ENCODE results near the gene CDKAL1.

Gene CDKAL1

DNA sequence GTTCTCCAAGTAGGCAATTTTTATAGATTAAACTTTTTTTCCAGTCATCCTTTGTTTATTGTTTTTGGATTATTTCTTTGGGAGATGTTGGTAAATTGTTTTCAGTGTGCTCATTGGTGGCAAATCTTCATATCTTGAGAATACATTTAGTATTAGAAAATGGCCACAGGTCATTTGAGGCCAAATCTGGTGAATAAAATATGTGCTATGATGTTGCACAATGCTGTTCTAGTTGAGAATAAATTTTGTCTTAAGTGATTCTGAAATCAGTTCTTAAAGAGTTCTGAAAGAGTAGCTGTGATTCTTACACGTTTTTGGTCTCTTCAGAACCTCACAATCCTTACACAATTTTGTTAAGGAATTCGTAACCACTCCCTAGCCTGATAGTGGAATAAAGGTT is 20.1 kb downstream of the CDKAL1 start:
- Histone ChIP-seq H3K4me3 (ENCODE audit: low read length) (no peak overlapping the region), H3K27ac (ENCODE audit: low read length) (no peak overlapping the region), H3K4me1 (ENCODE audit: control insufficient read depth, insufficient read depth, low read length) (no peaks in the 10 kb centered on the region), H3K36me3 (ENCODE audit: control insufficient read depth, insufficient read depth, low read length) (no peaks in the 10 kb centered on the region), H3K27me3 (ENCODE audit: control insufficient read depth, insufficient read depth, low read length) (no peaks in the 10 kb centered on the region), H3K9me3 (ENCODE audit: control insufficient read depth, insufficient read depth, low read length) (no peaks in the 10 kb centered on the region)
- WGBS (ENCODE audit: insufficient coverage, insufficient read length): no CpG with 5 or more reads among the region's 2 CpGs
- no peak for DNase-seq (ENCODE audit: low read depth, low spot score)

DNA sequence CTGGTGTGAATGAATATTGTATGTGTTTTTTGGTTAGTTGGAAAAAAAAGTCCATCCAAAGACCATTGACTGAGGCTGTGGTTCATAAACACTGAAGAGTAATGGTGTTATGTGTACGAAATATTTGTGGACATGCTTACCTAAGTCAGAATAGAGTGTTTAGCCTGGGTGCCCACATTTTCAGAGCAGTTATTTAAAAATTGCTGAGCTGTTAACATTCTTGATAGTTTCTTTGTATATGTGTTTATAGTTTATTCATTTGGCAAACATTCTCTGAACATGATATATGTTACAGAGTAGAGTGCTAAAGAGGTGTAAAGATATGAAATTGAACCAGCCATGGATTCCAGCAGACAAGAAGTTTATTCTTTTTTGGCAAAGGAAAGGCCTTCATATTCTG is 20.6 kb downstream of the CDKAL1 start:
- no peak for DNase-seq (ENCODE audit: low read depth, low spot score)
- Histone ChIP-seq H3K27ac (ENCODE audit: low read length) (no peak overlapping the region), H3K4me1 (ENCODE audit: control insufficient read depth, insufficient read depth, low read length) (no peaks in the 10 kb centered on the region), H3K27me3 (ENCODE audit: control insufficient read depth, insufficient read depth, low read length) (no peaks in the 10 kb centered on the region), H3K4me3 (ENCODE audit: low read length) (no peak overlapping the region), H3K36me3 (ENCODE audit: control insufficient read depth, insufficient read depth, low read length) (no peaks in the 10 kb centered on the region), H3K9me3 (ENCODE audit: control insufficient read depth, insufficient read depth, low read length) (no peaks in the 10 kb centered on the region)
- no CpG with 5 or more reads among the region's 1 CpG for WGBS (ENCODE audit: insufficient coverage, insufficient read length)

DNA sequence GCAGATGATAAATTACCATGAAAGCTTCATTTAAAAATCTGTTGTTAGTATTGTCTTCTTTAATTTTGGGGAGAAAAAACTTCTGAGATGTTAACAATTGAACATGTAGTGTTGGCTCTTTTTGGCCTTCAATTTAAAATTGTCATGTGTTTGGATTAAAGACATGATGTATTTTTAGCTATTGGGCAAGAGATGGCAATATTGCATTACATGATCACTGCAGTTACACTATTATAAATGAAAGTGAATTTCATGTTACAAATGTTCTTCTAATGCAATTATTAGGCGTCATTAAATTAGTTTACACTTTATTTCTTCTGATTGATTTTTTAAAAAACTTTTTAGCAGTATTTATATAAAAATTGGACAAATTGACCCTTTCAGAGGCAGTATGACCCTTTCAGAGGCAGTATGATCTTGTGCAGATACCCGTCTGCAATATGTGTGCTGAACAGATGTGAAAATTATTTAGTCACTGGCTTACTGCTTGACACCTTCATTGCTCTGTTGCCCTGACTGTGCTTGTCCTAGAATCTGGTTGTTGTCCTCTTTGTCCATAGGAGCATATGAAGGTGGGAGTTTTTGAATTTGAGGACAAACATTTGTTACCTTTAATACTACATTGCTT is 25.8 kb downstream of the CDKAL1 start:
- H3K4me1 ChIP-seq (ENCODE audit: control insufficient read depth, insufficient read depth, low read length): no peaks in the 10 kb centered on the region
- H3K27ac ChIP-seq (ENCODE audit: low read length): no peak overlapping the region
- no peak overlapping the region for H3K4me3 ChIP-seq (ENCODE audit: low read length)
- no peaks in the 10 kb centered on the region for H3K36me3 ChIP-seq (ENCODE audit: control insufficient read depth, insufficient read depth, low read length)
- no peaks in the 10 kb centered on the region for H3K9me3 ChIP-seq (ENCODE audit: control insufficient read depth, insufficient read depth, low read length)
- no CpG with 5 or more reads among the region's 2 CpGs for WGBS (ENCODE audit: insufficient coverage, insufficient read length)
- H3K27me3 ChIP-seq (ENCODE audit: control insufficient read depth, insufficient read depth, low read length): no peaks in the 10 kb centered on the region
- DNase-seq (ENCODE audit: low read depth, low spot score): no peak

DNA sequence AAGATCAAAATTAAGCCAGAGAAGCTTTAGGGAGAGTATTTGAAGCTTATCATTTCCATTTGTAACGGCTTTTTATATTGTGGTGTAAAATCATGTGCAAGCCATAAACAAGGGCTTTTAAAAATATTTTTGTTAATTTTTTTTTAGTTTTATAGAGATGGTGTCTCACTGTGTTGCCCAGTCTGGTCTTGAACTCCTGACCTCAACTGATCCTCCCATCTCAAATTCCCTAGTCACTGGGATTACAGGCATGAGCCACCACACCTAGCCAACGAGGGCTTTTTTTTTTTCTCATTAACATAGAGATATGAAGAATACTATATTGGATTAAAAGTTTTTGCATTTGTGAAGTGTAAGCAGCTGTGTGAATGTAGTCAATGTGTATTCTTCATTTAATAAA is 29.1 kb downstream of the CDKAL1 start:
- 100% methylated on average over 1 of the region's 2 CpGs for WGBS (ENCODE audit: insufficient coverage, insufficient read length)
- H3K4me1 ChIP-seq (ENCODE audit: control insufficient read depth, insufficient read depth, low read length): no peaks in the 10 kb centered on the region

DNA sequence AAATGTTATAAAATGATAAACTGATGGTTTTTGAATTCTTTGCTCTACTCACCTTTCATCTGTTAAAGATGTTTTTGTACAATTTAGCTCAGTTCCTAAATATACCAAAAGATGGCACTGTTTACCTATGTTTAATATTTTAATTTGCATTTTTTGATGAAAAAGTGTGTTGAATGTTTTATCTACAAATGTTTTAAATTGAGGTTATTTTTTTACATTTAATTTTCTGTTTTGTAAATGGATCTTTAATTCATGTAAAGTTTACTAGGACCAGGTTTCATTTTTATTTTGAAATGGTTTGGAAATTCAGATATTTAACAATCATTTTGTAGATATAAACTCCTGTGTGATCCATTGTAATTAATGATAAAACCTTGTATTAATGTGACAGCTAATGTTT is 30.0 kb downstream of the CDKAL1 start:
- Histone ChIP-seq H3K4me3 (ENCODE audit: low read length) (no peak overlapping the region), H3K4me1 (ENCODE audit: control insufficient read depth, insufficient read depth, low read length) (no peaks in the 10 kb centered on the region), H3K27me3 (ENCODE audit: control insufficient read depth, insufficient read depth, low read length) (no peaks in the 10 kb centered on the region), H3K27ac (ENCODE audit: low read length) (no peak overlapping the region), H3K36me3 (ENCODE audit: control insufficient read depth, insufficient read depth, low read length) (no peaks in the 10 kb centered on the region), H3K9me3 (ENCODE audit: control insufficient read depth, insufficient read depth, low read length) (no peaks in the 10 kb centered on the region)
- DNase-seq (ENCODE audit: low read depth, low spot score): no peak

More for the DNA sequence above, 29.1 kb downstream of the CDKAL1 start:
- H3K9me3 ChIP-seq (ENCODE audit: control insufficient read depth, insufficient read depth, low read length): no peaks in the 10 kb centered on the region
- H3K4me3 ChIP-seq (ENCODE audit: low read length): no peak overlapping the region
- no peak overlapping the region for H3K27ac ChIP-seq (ENCODE audit: low read length)
- H3K27me3 ChIP-seq (ENCODE audit: control insufficient read depth, insufficient read depth, low read length): no peaks in the 10 kb centered on the region
- no peaks in the 10 kb centered on the region for H3K36me3 ChIP-seq (ENCODE audit: control insufficient read depth, insufficient read depth, low read length)
- DNase-seq (ENCODE audit: low read depth, low spot score): no peak

DNA sequence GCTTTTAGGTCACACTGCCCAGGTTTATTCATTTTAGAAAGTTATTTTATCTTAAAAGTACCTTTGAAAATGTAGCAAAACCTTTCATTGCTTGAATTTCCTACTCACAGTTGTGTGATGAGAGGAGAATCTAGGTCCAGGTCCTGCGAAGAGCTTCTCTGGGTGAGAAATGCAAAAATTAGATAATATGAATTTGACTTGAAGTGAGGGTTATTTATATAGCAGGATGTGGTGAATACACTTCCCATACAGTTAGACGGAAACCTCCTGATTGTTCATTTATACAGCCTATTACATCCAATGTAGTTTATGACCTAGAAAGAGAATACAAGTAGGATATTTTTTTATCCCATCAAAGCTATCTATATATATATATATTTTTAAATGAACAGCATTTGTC is 30.5 kb downstream of the CDKAL1 start:
- Histone ChIP-seq H3K9me3 (ENCODE audit: control insufficient read depth, insufficient read depth, low read length) (no peaks in the 10 kb centered on the region), H3K4me3 (ENCODE audit: low read length) (no peak overlapping the region), H3K27me3 (ENCODE audit: control insufficient read depth, insufficient read depth, low read length) (no peaks in the 10 kb centered on the region), H3K36me3 (ENCODE audit: control insufficient read depth, insufficient read depth, low read length) (no peaks in the 10 kb centered on the region), H3K4me1 (ENCODE audit: control insufficient read depth, insufficient read depth, low read length) (no peaks in the 10 kb centered on the region), H3K27ac (ENCODE audit: low read length) (no peak overlapping the region)
- no peak for DNase-seq (ENCODE audit: low read depth, low spot score)
- WGBS (ENCODE audit: insufficient coverage, insufficient read length): no CpG with 5 or more reads among the region's 2 CpGs

DNA sequence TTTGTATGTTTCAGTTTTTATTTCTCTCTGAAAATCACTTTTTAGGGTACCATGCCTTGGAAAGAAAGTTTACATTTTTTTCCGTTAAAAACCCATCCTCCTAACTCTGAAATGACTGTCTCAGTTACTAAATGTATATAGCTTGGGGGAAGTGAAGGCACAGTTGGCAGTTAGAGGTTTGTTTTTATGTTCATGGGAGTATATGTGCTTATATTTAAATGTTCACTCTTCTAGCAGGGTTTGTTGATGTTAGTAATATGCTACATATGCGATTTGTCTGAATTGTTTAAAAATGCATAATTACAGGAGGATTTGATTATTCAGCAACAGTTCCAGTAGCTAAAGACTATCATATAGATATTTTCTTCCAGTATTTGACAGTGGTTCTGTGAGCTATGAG is 31.1 kb downstream of the CDKAL1 start:
- Histone ChIP-seq H3K27me3 (ENCODE audit: control insufficient read depth, insufficient read depth, low read length) (no peaks in the 10 kb centered on the region), H3K36me3 (ENCODE audit: control insufficient read depth, insufficient read depth, low read length) (no peaks in the 10 kb centered on the region), H3K4me3 (ENCODE audit: low read length) (no peak overlapping the region), H3K4me1 (ENCODE audit: control insufficient read depth, insufficient read depth, low read length) (no peaks in the 10 kb centered on the region), H3K9me3 (ENCODE audit: control insufficient read depth, insufficient read depth, low read length) (no peaks in the 10 kb centered on the region), H3K27ac (ENCODE audit: low read length) (no peak overlapping the region)
- DNase-seq (ENCODE audit: low read depth, low spot score): no peak
- no CpG with 5 or more reads among the region's 2 CpGs for WGBS (ENCODE audit: insufficient coverage, insufficient read length)

DNA sequence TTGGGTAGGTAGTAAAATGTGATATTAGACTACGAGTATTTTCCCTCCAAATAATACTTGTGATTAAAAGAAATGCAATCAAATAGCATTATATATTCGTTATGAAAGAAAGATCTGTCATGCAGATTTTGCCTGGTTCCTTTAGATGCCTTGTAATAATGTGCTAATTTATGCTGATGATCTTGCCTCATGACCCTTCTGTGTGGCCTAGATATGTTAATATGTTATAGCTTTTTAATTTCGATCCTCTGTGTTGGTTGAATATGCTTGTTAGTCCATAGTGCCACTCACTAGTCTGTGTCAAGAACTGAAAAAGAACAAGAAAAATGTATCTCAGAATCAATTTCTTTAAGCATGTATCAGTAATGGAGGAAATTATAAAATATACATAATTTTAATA is 31.9 kb downstream of the CDKAL1 start:
- H3K4me3 ChIP-seq (ENCODE audit: low read length): no peak overlapping the region
- H3K4me1 ChIP-seq (ENCODE audit: control insufficient read depth, insufficient read depth, low read length): no peaks in the 10 kb centered on the region
- no CpG with 5 or more reads among the region's 3 CpGs for WGBS (ENCODE audit: insufficient coverage, insufficient read length)
- no peaks in the 10 kb centered on the region for H3K27me3 ChIP-seq (ENCODE audit: control insufficient read depth, insufficient read depth, low read length)
- H3K36me3 ChIP-seq (ENCODE audit: control insufficient read depth, insufficient read depth, low read length): no peaks in the 10 kb centered on the region
- H3K27ac ChIP-seq (ENCODE audit: low read length): no peak overlapping the region
- no peak for DNase-seq (ENCODE audit: low read depth, low spot score)
- H3K9me3 ChIP-seq (ENCODE audit: control insufficient read depth, insufficient read depth, low read length): no peaks in the 10 kb centered on the region

DNA sequence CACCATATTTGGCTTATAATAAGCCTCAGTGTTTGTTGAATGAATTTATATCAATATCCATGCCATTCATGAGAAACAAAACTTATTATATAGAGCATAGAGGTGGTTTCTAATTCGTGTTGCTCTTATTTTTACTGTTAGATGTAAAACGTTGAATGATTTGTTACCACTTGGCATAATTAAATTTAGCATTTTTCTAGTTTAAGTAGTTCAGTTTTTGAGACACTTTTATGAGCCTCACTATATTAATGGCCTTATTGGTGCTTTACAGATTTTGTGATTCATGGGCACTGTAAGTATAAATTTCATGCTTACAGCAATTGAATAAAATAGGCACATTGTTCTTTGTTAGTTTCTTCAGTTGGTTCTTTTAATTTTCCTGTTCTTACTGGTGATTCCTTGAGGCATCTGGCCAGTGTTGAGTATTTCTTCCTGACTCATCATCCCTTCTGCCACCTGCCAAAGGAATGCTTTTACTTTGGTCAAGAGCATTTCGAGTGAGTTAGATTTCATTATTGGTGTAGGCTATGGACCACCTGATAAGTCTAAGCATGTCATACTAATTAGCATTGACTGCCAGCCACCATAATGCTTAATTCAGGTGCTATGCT is 34.8 kb downstream of the CDKAL1 start:
- WGBS (ENCODE audit: insufficient coverage, insufficient read length): no CpG with 5 or more reads among the region's 3 CpGs
- no peak for DNase-seq (ENCODE audit: low read depth, low spot score)
- no peaks in the 10 kb centered on the region for H3K27me3 ChIP-seq (ENCODE audit: control insufficient read depth, insufficient read depth, low read length)
- no peak overlapping the region for H3K4me3 ChIP-seq (ENCODE audit: low read length)
- H3K4me1 ChIP-seq (ENCODE audit: control insufficient read depth, insufficient read depth, low read length): no peaks in the 10 kb centered on the region
- H3K27ac ChIP-seq (ENCODE audit: low read length): no peak overlapping the region
- no peaks in the 10 kb centered on the region for H3K36me3 ChIP-seq (ENCODE audit: control insufficient read depth, insufficient read depth, low read length)
- H3K9me3 ChIP-seq (ENCODE audit: control insufficient read depth, insufficient read depth, low read length): no peaks in the 10 kb centered on the region

DNA sequence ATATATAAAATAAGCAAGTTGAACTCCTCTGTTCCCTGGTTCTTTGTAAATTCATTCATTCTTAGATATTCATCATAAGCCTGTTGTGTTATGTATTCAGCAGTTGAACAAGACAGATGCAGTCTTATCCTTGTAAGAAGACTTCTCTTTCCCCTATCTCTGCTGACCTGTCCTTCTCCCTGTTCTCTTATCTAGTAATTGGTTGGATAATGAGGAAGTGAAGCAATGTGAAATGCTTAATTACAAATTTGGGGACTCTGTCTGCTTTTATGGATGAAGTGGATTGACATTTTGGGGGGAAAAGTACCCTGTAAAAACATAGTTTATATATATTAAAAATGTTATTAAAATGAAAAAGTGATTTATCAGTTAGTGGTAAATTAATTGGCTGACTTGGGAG is 37.0 kb downstream of the CDKAL1 start:
- no peaks in the 10 kb centered on the region for H3K9me3 ChIP-seq (ENCODE audit: control insufficient read depth, insufficient read depth, low read length)
- no peaks in the 10 kb centered on the region for H3K4me1 ChIP-seq (ENCODE audit: control insufficient read depth, insufficient read depth, low read length)
- no peak overlapping the region for H3K27ac ChIP-seq (ENCODE audit: low read length)
- H3K4me3 ChIP-seq (ENCODE audit: low read length): no peak overlapping the region
- DNase-seq (ENCODE audit: low read depth, low spot score): no peak
- no peaks in the 10 kb centered on the region for H3K27me3 ChIP-seq (ENCODE audit: control insufficient read depth, insufficient read depth, low read length)
- H3K36me3 ChIP-seq (ENCODE audit: control insufficient read depth, insufficient read depth, low read length): no peaks in the 10 kb centered on the region

DNA sequence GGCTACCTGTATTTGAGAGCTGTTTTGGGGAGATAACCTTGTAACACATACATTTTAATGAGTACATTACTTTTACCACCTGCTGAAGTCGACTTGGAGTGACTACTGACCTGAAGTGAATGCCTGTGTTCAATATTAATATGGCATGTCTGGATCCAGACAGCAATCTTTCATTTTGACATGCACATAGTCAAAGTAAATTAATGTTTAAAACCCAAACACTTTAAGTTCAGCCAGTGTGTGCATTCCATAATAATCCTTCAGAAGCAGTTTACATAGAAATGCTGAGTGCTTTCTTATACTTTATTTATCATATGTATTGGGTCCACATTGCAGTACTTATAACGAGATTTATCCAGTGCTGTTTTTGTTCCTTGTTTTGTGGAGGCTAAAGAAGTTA is 38.0 kb downstream of the CDKAL1 start:
- Histone ChIP-seq H3K27me3 (ENCODE audit: control insufficient read depth, insufficient read depth, low read length) (no peaks in the 10 kb centered on the region), H3K27ac (ENCODE audit: low read length) (no peak overlapping the region), H3K4me1 (ENCODE audit: control insufficient read depth, insufficient read depth, low read length) (no peaks in the 10 kb centered on the region), H3K4me3 (ENCODE audit: low read length) (no peak overlapping the region), H3K9me3 (ENCODE audit: control insufficient read depth, insufficient read depth, low read length) (no peaks in the 10 kb centered on the region), H3K36me3 (ENCODE audit: control insufficient read depth, insufficient read depth, low read length) (no peaks in the 10 kb centered on the region)
- no CpG with 5 or more reads among the region's 2 CpGs for WGBS (ENCODE audit: insufficient coverage, insufficient read length)
- DNase-seq (ENCODE audit: low read depth, low spot score): no peak

Data from iPS DF 6.9 (cell line).